SJSA1 (cell line): ENCODE results near the gene TPP2. TPM values are rescaled to one million over a fixed set of nuclear protein-coding genes. Genes with fewer than 3 reads are reported as not detected.

Experiments
- DNase-seq, 2 experiments: peaks; one replicate each; pipeline ENCODE4 v3.0.0-alpha.2; 2015 to 2020; ENCODE audit warnings: low spot score in 2 of 2, low read depth in 1 of 2
- H3K27ac ChIP-seq: fragments of 250-450 bp; sonication (Bioruptor Pico); 2 replicates; pipeline ENCODE4 v1.5.1; 2020; ENCODE audit warnings: mild to moderate bottlenecking, moderate library complexity
- H3K27me3 ChIP-seq: fragments of 250-450 bp; sonication (Bioruptor Pico); replicated peaks from 2 replicates; pipeline ENCODE4 v1.5.1; 2020; ENCODE audit warnings: mild to moderate bottlenecking, moderate library complexity
- H3K36me3 ChIP-seq: fragments of 250-450 bp; sonication (Bioruptor Pico); 2 replicates; pipeline ENCODE4 v1.5.1; 2020; ENCODE audit warnings: mild to moderate bottlenecking
- H3K4me1 ChIP-seq: fragments of 250-450 bp; sonication (Bioruptor Pico); replicated peaks from 2 replicates; pipeline ENCODE4 v1.6.1; 2021; ENCODE audit warnings: mild to moderate bottlenecking
- H3K4me3 ChIP-seq: fragments of 250-450 bp; sonication (Bioruptor Pico); 2 replicates; pipeline ENCODE4 v1.5.1; 2020; ENCODE audit warnings: mild to moderate bottlenecking
- H3K9me3 ChIP-seq: fragments of 250-450 bp; sonication (Bioruptor Pico); replicated peaks from 2 replicates; pipeline ENCODE4 v1.5.1; 2020; ENCODE audit warnings: mild to moderate bottlenecking
- total RNA-seq: library from RNA; depleted of rRNA; stranded (reverse); fragments of >200 nt; shearing (Covaris generic); gene quantifications from 2 replicates; pipeline ENCODE4 v1.2.3, GENCODE V29; 2014

TPP2 gene
- total RNA-seq, 1 experiment from 2014 or later: 52.9 TPM

- Histone ChIP-seq H3K27me3 (no peaks in the 10 kb centered on the region), H3K4me1 (peaks cover 17% of the 10 kb centered on the region), H3K9me3 (no peaks in the 10 kb centered on the region), H3K36me3 (peaks cover 39% of the 10 kb centered on the region), H3K27ac (peak overlapping the region; percentile 51), H3K4me3 (no peak overlapping the region)
- peak in 1 of 2 experiments; percentile 20 for DNase-seq
Observed at GRCh38 chr13:102651392-102651791, 54.6 kb downstream of the TPP2 start.

- DNase-seq: peak; percentile 41 to 55
- H3K27me3 ChIP-seq: no peaks in the 10 kb centered on the region
- peak overlapping the region; percentile 51 for H3K27ac ChIP-seq
- peaks cover 17% of the 10 kb centered on the region for H3K4me1 ChIP-seq
- H3K36me3 ChIP-seq: peaks cover 38% of the 10 kb centered on the region
- H3K9me3 ChIP-seq: no peaks in the 10 kb centered on the region
- H3K4me3 ChIP-seq: no peak overlapping the region
Observed at GRCh38 chr13:102651892-102652291, 55.1 kb downstream of the TPP2 start.

GRCh38 chr13:102654756-102655155, 58.0 kb downstream of the TPP2 start:
- H3K9me3 ChIP-seq: no peaks in the 10 kb centered on the region; the same call in 1 of the 2 replicates
- no peak overlapping the region for H3K4me3 ChIP-seq
- no peak overlapping the region for H3K27ac ChIP-seq
- no peaks in the 10 kb centered on the region for H3K27me3 ChIP-seq
- DNase-seq: no peak
- peaks cover 39% of the 10 kb centered on the region for H3K36me3 ChIP-seq
- peaks cover 17% of the 10 kb centered on the region for H3K4me1 ChIP-seq

GRCh38 chr13:102657630-102658029, 60.8 kb downstream of the TPP2 start:
- Histone ChIP-seq H3K4me3 (no peak overlapping the region), H3K27me3 (no peaks in the 10 kb centered on the region), H3K36me3 (peaks cover 44% of the 10 kb centered on the region), H3K9me3 (no peaks in the 10 kb centered on the region; the same call in 1 of the 2 replicates), H3K27ac (no peak overlapping the region), H3K4me1 (no peaks in the 10 kb centered on the region)
- no peak for DNase-seq

- Histone ChIP-seq H3K9me3 (no peaks in the 10 kb centered on the region; the same call in 1 of the 2 replicates), H3K27ac (no peak overlapping the region), H3K4me3 (no peak overlapping the region), H3K4me1 (no peaks in the 10 kb centered on the region), H3K36me3 (peaks cover 47% of the 10 kb centered on the region), H3K27me3 (no peaks in the 10 kb centered on the region)
- DNase-seq: no peak
Observed at GRCh38 chr13:102658660-102659059, 61.9 kb downstream of the TPP2 start.

- no peak for DNase-seq
- Histone ChIP-seq H3K36me3 (peaks cover 48% of the 10 kb centered on the region), H3K27me3 (no peaks in the 10 kb centered on the region), H3K4me3 (no peak overlapping the region), H3K9me3 (no peaks in the 10 kb centered on the region; the same call in 1 of the 2 replicates), H3K27ac (no peak overlapping the region), H3K4me1 (no peaks in the 10 kb centered on the region)
Observed at GRCh38 chr13:102659168-102659713, 62.5 kb downstream of the TPP2 start.

GRCh38 chr13:102667023-102667422, 70.2 kb downstream of the TPP2 start:
- Histone ChIP-seq H3K9me3 (no peaks in the 10 kb centered on the region), H3K27ac (no peak overlapping the region), H3K36me3 (peaks cover 58% of the 10 kb centered on the region), H3K27me3 (no peaks in the 10 kb centered on the region), H3K4me1 (no peaks in the 10 kb centered on the region), H3K4me3 (no peak overlapping the region)
- no peak for DNase-seq

GRCh38 chr13:102667911-102668310, 71.1 kb downstream of the TPP2 start:
- Histone ChIP-seq H3K9me3 (no peaks in the 10 kb centered on the region), H3K4me1 (no peaks in the 10 kb centered on the region), H3K4me3 (no peak overlapping the region), H3K36me3 (peaks cover 58% of the 10 kb centered on the region), H3K27ac (no peak overlapping the region), H3K27me3 (no peaks in the 10 kb centered on the region)
- DNase-seq: no peak

- Histone ChIP-seq H3K9me3 (no peaks in the 10 kb centered on the region), H3K4me3 (no peak overlapping the region), H3K4me1 (no peaks in the 10 kb centered on the region), H3K27me3 (no peaks in the 10 kb centered on the region), H3K27ac (no peak overlapping the region), H3K36me3 (peaks cover 62% of the 10 kb centered on the region)
- no peak for DNase-seq
Observed at GRCh38 chr13:102670130-102670529, 73.3 kb downstream of the TPP2 start.

- DNase-seq: no peak
- Histone ChIP-seq H3K4me1 (no peaks in the 10 kb centered on the region), H3K36me3 (peaks cover 66% of the 10 kb centered on the region), H3K9me3 (no peaks in the 10 kb centered on the region), H3K4me3 (no peak overlapping the region), H3K27ac (no peak overlapping the region), H3K27me3 (no peaks in the 10 kb centered on the region)
Observed at GRCh38 chr13:102675115-102675514, 78.3 kb downstream of the TPP2 start.

GRCh38 chr13:102677122-102677521, 80.3 kb downstream of the TPP2 start:
- no peak for DNase-seq
- Histone ChIP-seq H3K27me3 (no peaks in the 10 kb centered on the region), H3K36me3 (peaks cover 58% of the 10 kb centered on the region), H3K4me1 (no peaks in the 10 kb centered on the region), H3K9me3 (no peaks in the 10 kb centered on the region), H3K4me3 (no peak overlapping the region), H3K27ac (no peak overlapping the region)

GRCh38 chr13:102678339-102679107, 81.7 kb downstream of the TPP2 start:
- H3K4me1 ChIP-seq: no peaks in the 10 kb centered on the region
- H3K36me3 ChIP-seq: peaks cover 56% of the 10 kb centered on the region
- H3K27ac ChIP-seq: no peak overlapping the region
- no peaks in the 10 kb centered on the region for H3K9me3 ChIP-seq
- H3K4me3 ChIP-seq: no peak overlapping the region
- DNase-seq: no peak
- no peaks in the 10 kb centered on the region for H3K27me3 ChIP-seq

GRCh38 chr13:102679449-102680132, 82.8 kb downstream of the TPP2 start:
- Histone ChIP-seq H3K27ac (no peak overlapping the region), H3K4me3 (no peak overlapping the region), H3K9me3 (no peaks in the 10 kb centered on the region), H3K4me1 (no peaks in the 10 kb centered on the region), H3K36me3 (peaks cover 48% of the 10 kb centered on the region), H3K27me3 (no peaks in the 10 kb centered on the region)
- DNase-seq: no peak

GRCh38 chr13:102680133-102680717, 83.4 kb downstream of the TPP2 start:
- H3K4me1 ChIP-seq: no peaks in the 10 kb centered on the region
- H3K4me3 ChIP-seq: no peak overlapping the region
- peaks cover 42% of the 10 kb centered on the region for H3K36me3 ChIP-seq
- no peak overlapping the region for H3K27ac ChIP-seq
- DNase-seq: no peak
- H3K27me3 ChIP-seq: no peaks in the 10 kb centered on the region
- no peaks in the 10 kb centered on the region for H3K9me3 ChIP-seq
